ENCODE measurements around the gene BCL3.
"Not testable (repeated sequence)": the region's sequence is repeated elsewhere in the genome, so short reads cannot be mapped to it uniquely, and the experiment has no call there.

Gene BCL3

DNA sequence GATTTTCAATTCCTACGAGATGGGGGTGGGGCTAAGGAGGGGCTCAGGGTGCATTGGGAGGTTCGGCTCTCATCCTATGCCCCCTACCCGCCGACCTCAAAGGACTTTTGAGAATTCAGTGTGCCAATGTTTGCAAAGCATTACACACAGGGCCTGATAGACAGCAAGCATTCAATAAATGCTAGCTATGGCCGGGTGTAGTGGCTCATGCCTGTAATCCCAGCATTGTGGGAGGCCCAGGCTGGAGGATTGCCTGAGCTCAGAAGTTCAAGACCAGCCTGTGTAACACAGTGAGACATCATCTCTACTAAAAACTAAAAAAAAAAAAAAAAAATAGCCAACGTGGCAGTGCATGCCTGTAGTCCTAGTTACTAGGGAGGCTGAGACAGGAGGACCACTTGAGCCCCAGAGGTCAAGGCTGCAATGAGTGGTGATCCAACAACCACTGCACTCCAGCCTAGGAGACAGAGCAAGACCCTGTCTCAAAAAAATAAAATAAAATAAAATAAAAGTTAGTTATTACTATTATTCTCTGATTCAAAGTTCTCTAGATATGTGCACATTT lies 27.2 kb downstream of the BCL3 start:
- H3K36me3 ChIP-seq (ENCODE audit: control insufficient read depth, insufficient read depth, low read length), result no peaks in the 10 kb centered on the region
- H3K4me1 ChIP-seq, result peaks cover 3% of the 10 kb centered on the region
- no peaks in the 10 kb centered on the region for H3K9me3 ChIP-seq (ENCODE audit: control insufficient read depth, low read length)
- H3K27me3 ChIP-seq (ENCODE audit: control insufficient read depth, insufficient read depth, low read length), result no peaks in the 10 kb centered on the region
- TF ChIP-seq, protein P1, sequence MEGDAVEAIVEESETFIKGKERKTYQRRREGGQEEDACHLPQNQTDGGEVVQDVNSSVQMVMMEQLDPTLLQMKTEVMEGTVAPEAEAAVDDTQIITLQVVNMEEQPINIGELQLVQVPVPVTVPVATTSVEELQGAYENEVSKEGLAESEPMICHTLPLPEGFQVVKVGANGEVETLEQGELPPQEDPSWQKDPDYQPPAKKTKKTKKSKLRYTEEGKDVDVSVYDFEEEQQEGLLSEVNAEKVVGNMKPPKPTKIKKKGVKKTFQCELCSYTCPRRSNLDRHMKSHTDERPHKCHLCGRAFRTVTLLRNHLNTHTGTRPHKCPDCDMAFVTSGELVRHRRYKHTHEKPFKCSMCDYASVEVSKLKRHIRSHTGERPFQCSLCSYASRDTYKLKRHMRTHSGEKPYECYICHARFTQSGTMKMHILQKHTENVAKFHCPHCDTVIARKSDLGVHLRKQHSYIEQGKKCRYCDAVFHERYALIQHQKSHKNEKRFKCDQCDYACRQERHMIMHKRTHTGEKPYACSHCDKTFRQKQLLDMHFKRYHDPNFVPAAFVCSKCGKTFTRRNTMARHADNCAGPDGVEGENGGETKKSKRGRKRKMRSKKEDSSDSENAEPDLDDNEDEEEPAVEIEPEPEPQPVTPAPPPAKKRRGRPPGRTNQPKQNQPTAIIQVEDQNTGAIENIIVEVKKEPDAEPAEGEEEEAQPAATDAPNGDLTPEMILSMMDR (IDR thresholded peaks at IDR 0.05), result no peak
- no peak overlapping the region for H3K9ac ChIP-seq
- no peak overlapping the region for H3K27ac ChIP-seq
- H3K4me3 ChIP-seq (ENCODE audit: low read depth, low read length), result no peak overlapping the region
- H3K4me2 ChIP-seq (ENCODE audit: low read length), result no peak overlapping the region
- no peak overlapping the region for H2AFZ ChIP-seq
- no peaks in the 10 kb centered on the region for H3K79me2 ChIP-seq

DNA sequence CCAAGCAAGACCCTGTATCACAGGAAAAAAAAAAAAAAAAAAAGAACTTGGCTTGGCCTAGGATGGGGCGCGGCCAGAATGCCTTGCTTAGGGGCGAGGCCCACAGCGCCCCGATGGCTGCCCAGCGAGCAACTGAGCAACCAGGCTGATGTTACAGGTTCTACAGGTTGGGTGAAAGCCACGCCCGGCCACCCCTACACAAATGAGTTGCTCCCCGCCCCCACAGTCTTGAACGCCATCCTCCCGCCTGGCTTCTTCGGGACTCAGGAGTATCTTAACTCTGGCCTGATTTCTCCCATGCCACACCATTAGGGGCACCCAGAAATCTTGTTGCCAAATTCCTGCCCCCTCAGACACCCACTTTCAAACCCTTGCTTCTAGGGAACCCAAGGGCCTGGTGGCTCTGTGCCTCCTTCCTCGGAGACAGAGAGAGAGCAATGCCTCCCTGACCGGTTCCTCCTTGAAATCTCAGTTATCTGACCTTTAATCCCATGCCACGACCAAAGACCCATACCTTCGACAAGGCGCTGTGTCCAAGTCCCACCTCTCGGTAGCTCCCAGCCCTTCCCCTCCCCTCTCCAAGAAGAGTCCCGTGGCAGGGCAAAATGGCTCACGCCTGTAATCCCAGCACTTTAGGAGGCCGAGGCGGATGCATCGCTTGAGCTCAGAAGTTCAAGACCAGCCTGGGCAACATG lies 28.0 kb downstream of the BCL3 start:
- Histone ChIP-seq H3K27me3 (ENCODE audit: control insufficient read depth, insufficient read depth, low read length) (no peaks in the 10 kb centered on the region), H3K4me3 (ENCODE audit: low read depth, low read length) (no peak overlapping the region), H3K9me3 (ENCODE audit: control insufficient read depth, low read length) (no peaks in the 10 kb centered on the region), H3K9ac (no peak overlapping the region), H3K27ac (no peak overlapping the region), H3K4me1 (peaks cover 3% of the 10 kb centered on the region), H3K79me2 (no peaks in the 10 kb centered on the region), H2AFZ (no peak overlapping the region), H3K36me3 (ENCODE audit: control insufficient read depth, insufficient read depth, low read length) (no peaks in the 10 kb centered on the region), H3K4me2 (ENCODE audit: low read length) (no peak overlapping the region)
- TF ChIP-seq, protein P1 (IDR thresholded peaks at IDR 0.05), result no peak

DNA sequence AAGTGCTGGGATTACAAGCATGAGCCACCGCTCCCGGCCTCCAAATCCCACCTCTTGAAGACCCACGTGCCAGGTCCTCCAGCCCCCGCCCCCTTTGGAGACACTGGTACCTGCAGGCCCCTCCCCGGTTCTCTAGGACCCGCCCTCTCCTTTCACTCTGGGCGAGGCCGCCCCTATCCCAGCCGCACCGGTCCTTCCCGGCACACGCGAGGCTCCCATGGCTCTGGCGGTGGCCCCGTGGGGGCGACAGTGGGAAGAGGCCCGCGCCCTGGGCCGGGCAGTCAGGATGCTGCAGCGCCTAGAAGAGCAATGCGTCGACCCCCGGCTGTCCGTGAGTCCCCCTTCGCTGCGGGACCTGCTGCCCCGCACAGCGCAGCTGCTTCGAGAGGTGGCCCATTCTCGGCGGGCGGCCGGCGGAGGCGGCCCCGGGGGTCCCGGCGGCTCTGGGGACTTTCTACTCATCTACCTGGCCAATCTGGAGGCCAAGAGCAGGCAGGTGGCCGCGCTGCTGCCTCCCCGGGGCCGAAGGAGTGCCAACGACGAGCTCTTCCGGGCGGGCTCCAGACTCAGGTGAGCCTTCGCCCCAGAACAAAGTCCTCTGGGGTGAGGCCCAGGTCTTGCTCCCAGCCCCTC lies 29.3 kb downstream of the BCL3 start, which contains the start of gene CBLC:
Gene CBLC (plus strand): TSS at position 176 of the 633 bp plus-strand sequence. CDS start 42 bp downstream, at position 218.
- peak within 1 kb of the TSS; percentile 57 for H3K4me3 ChIP-seq (ENCODE audit: low read depth, low read length)
- TF ChIP-seq, protein P1 (IDR thresholded peaks at IDR 0.05), result peak; percentile 24
- H3K79me2 ChIP-seq, result no peaks in the 10 kb centered on the region

DNA sequence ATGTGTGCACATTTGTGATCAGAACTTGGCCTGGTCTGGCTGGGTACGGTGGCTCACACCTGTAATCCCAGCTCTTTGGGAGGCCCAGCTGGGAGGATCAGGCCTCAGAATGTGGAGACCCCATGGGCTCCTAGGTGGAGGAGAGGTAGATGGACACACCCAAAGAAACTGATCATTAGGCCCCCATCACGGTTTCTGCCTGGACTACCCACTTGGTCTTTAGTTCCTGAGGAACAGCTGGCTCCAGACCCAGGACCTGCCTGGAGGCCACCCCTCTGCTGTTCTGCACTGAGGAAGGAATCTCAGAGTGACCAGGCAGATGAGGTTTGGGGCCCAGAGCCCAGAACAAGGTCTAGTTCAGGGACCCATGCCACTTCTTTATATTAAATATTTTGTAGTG lies 30.6 kb downstream of the BCL3 start:
- no peak overlapping the region for H3K9ac ChIP-seq
- no peak overlapping the region for H3K27ac ChIP-seq
- TF ChIP-seq, protein P1 (IDR thresholded peaks at IDR 0.05), result no peak
- peaks cover 3% of the 10 kb centered on the region for H3K4me1 ChIP-seq
- no peaks in the 10 kb centered on the region for H3K36me3 ChIP-seq (ENCODE audit: control insufficient read depth, insufficient read depth, low read length)
- H2AFZ ChIP-seq, result no peak overlapping the region
- H3K9me3 ChIP-seq (ENCODE audit: control insufficient read depth, low read length), result no peaks in the 10 kb centered on the region
- no peaks in the 10 kb centered on the region for H3K79me2 ChIP-seq
- no peak overlapping the region for H3K4me3 ChIP-seq (ENCODE audit: low read depth, low read length)
- no peak overlapping the region for H3K4me2 ChIP-seq (ENCODE audit: low read length)
- H3K27me3 ChIP-seq (ENCODE audit: control insufficient read depth, insufficient read depth, low read length), result no peaks in the 10 kb centered on the region

More for the DNA sequence above, 29.3 kb downstream of the BCL3 start, which contains the start of gene CBLC:
- Histone ChIP-seq H3K27ac (no peak within 1 kb of the TSS), H3K4me2 (ENCODE audit: low read length) (peak within 1 kb of the TSS; percentile 78), H3K9me3 (ENCODE audit: control insufficient read depth, low read length) (no peaks in the 10 kb centered on the region), H3K36me3 (ENCODE audit: control insufficient read depth, insufficient read depth, low read length) (no peaks in the 10 kb centered on the region), H3K9ac (no peak within 1 kb of the TSS), H3K4me1 (peaks cover 3% of the 10 kb centered on the region), H3K27me3 (ENCODE audit: control insufficient read depth, insufficient read depth, low read length) (no peaks in the 10 kb centered on the region), H2AFZ (peak within 1 kb of the TSS; percentile 91)

DNA sequence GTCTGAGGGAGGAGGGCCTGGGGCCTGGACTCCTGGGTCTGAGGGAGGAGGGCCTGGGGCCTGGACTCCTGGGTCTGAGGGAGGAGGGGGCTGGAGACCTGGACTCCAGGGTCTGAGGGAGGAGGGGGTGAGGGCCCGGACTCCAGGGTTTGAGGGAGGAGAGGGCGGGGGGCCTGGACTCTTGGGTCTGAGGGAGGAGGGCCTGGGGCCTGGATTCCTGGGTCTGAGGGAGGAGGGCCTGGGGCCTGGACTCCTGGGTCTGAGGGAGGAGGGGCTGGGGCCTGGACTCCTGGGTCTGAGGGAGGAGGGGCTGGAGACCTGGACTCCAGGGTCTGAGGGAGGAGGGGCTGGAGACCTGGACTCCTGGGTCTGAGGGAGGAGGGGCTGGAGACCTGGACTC lies 33.2 kb downstream of the BCL3 start:
- H2AFZ ChIP-seq; H3K79me2 ChIP-seq; H3K36me3 ChIP-seq (ENCODE audit: control insufficient read depth, insufficient read depth, low read length); H3K4me1 ChIP-seq; H3K9me3 ChIP-seq (ENCODE audit: control insufficient read depth, low read length); H3K27ac ChIP-seq; H3K27me3 ChIP-seq (ENCODE audit: control insufficient read depth, insufficient read depth, low read length); H3K4me3 ChIP-seq (ENCODE audit: low read depth, low read length); H3K9ac ChIP-seq; H3K4me2 ChIP-seq (ENCODE audit: low read length): not testable (repeated sequence)

Data from parathyroid adenoma (tissue), 2 donors.